AG04449 (cell line): ENCODE data around the gene GLDN.

Source experiments
- CTCF ChIA-PET: fragments of 350-600 bp; formaldehyde crosslinking; extraction: SDS; loops from one replicate; lab custom pipeline; 2021; ENCODE audit warnings: antibody characterized with exemption; lab: Yijun Ruan, JAX
- POLR2A ChIA-PET: fragments of 400-600, 350-600 bp; formaldehyde crosslinking; extraction: SDS; loops from one replicate; lab custom pipeline; 2020; ENCODE audit warnings: antibody characterized with exemption, inconsistent platforms; lab: Yijun Ruan, JAX
- DNase-seq: peaks from one replicate; pipeline ENCODE4 v3.0.0-alpha.2; 2010; ENCODE audit warnings: low read depth, low spot score
- H3K4me3 ChIP-seq: 2 replicates; pipeline ENCODE4 v1.5.1; 2011; ENCODE audit warnings: low read depth, mild to moderate bottlenecking, control low read depth, low read length
- TF ChIP-seq, protein P1 (sequence below): IDR thresholded peaks from one replicate; pipeline ENCODE4 v1.5.1; 2011; ENCODE audit warnings: mild to moderate bottlenecking, moderate library complexity, low read length, control low read depth, inconsistent platforms; ENCODE audit not compliant: insufficient read depth; ENCODE audit errors: missing control alignments

GLDN gene

DNA sequence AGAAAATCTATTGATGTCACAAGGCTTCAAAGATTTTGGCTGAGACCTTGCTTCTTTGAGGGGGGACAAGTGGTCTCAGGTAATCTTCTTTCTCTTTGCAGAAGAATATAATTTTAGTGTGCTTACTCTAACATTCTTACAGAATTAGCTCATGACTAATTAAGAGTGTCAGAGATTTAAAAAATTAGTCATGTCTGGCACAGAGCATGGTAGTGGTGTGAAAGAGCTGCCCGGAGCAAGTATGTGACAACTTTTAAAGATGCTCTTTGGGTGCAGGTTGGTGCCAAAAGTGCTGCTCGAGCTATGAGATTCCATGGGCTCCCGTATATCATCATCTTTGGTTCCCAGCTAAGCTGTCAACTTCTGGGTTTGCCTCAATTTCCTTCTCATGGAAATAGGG, 34.1 kb upstream of the GLDN start:
- CTCF ChIA-PET, result no interaction called here
- TF ChIP-seq, protein P1, sequence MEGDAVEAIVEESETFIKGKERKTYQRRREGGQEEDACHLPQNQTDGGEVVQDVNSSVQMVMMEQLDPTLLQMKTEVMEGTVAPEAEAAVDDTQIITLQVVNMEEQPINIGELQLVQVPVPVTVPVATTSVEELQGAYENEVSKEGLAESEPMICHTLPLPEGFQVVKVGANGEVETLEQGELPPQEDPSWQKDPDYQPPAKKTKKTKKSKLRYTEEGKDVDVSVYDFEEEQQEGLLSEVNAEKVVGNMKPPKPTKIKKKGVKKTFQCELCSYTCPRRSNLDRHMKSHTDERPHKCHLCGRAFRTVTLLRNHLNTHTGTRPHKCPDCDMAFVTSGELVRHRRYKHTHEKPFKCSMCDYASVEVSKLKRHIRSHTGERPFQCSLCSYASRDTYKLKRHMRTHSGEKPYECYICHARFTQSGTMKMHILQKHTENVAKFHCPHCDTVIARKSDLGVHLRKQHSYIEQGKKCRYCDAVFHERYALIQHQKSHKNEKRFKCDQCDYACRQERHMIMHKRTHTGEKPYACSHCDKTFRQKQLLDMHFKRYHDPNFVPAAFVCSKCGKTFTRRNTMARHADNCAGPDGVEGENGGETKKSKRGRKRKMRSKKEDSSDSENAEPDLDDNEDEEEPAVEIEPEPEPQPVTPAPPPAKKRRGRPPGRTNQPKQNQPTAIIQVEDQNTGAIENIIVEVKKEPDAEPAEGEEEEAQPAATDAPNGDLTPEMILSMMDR, result no peak
- no peak overlapping the region for H3K4me3 ChIP-seq
- DNase-seq, result no peak
- POLR2A ChIA-PET, result no interaction called here

DNA sequence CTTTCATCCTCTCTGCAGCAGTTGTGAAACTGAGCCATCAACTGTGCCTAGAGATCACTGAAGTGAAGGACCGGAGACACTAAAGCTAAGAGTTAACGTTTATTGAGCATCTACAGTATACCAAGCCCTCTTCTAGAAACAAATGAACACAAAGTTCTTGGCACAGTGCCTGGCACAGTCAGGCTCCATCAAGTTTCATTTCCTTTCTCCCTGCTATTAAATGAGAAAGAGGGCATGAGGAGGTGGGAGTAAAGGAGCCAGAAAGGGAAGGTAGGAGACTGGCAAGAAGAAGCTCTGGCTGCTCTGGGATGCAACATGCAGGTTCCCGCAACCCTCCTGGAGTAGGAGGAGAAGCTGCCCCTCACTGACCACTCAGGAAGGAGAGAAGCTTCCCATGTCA, 33.6 kb upstream of the GLDN start:
- no peak for DNase-seq
- ChIA-PET POLR2A (no interaction called here), CTCF (no interaction called here)
- no peak overlapping the region for H3K4me3 ChIP-seq
- TF ChIP-seq, protein P1, result no peak

DNA sequence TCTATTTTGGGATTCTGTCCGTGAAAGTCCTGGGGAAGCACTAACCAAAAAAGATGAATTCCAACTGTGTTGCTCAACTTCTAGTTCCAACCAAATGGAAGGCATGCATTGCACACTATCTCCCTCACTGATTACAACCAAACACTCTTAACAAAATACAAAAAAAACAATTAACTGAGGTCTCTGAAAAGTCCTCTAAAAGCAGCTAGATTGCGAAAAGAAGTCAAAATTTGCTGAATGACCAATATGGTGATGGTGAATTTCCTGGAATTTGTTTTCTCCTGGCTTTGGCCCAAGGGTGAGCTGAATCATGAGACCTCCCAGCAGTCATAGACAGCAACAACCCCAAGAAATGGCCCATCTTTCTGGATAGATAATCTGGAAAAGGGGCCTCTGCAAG, 31.4 kb upstream of the GLDN start:
- DNase-seq, result no peak
- CTCF ChIA-PET, result no interaction called here
- H3K4me3 ChIP-seq, result no peak overlapping the region
- POLR2A ChIA-PET, result no interaction called here
- TF ChIP-seq, protein P1, result no peak

DNA sequence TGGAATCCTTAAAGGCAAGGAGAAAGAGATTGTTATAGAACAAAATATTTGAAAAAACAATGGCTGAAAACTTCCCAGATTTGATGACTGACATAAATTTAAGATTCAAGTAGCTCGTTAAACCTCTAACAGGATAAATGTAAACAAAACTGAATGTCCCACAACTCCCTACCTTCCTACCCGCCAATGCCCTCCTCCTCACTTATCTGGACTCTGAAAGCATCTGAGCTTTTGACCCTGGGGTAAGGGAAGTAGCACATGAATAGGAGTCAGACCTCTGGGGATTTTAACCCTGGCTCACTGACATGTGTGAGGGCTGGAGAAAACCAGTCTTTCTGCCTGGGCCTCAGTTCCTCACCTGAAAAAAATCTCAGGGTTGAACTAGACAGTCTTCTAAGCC, 29.9 kb upstream of the GLDN start:
- TF ChIP-seq, protein P1, result no peak
- no peak for DNase-seq
- CTCF ChIA-PET, result interaction anchor here (0.9 to 1.0 kb wide), 2 partner anchors 13 to 67 kb away, joined by 3 to 5 read pairs; no protein-coding TSS in a partner anchor
- POLR2A ChIA-PET, result no interaction called here
- H3K4me3 ChIP-seq, result no peak overlapping the region

DNA sequence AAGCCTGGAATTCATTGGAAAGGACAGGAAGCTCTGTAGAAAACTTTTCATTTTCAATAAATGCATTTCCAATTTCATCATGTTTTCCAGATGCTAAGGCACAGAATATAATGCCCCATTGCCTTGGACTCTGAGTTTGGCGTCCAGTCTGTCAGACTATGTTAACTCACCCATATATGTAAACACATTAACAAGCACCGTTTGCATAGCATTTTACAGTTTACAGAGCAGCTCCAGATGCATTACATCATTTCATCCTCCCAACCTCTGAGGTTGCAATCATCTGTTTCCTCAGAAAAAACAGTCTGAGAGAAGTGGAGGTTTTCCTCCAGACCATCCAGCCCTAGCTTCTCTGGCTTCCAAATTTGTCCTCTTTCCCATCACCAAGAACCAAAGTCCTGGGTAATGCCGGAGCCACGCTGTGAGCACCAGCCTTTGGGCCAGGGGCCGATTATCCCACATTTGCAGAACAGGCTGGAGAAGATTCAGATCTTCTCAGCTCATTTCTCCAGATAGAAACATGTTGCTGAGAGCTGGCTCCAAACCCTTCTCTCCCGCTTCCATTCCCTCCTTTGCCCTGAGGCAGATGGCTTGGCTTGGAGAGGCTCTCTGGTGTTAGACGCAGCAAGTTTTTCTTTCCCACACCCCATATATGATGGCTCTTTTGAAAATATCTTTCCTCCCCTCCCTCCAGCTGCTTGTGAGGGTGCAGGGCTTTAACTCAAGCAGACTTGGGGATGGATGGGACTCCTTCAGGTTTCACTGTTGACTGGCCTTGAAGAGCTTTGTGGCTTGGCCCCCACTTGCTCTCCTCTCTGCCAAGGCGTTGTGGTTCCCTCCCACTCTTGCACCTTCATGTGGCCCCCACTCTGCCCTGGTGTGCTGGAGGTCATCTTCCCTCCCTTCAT, 29.0 kb upstream of the GLDN start:
- TF ChIP-seq, protein P1, result no peak
- ChIA-PET CTCF (interaction anchor here (0.9 kb wide), 1 partner anchor 66 kb away, joined by 5 read pairs; no protein-coding TSS in a partner anchor), POLR2A (no interaction called here)
- no peak overlapping the region for H3K4me3 ChIP-seq
- no peak for DNase-seq

DNA sequence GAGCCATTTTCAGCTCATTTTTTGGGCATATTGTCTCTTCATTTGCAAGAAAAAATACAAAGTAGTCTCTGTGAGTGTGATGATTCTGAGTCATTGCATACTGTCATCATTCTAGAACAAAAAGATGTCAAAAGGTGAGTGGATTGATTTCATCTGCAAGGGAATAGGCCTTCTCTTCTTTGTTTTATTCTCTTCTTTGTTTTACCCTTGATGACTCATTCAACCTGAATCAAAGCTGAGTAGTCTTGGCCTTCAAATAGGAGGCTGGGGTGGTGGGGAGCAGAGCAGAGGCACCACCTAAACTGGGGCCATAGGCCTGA, 28.4 kb upstream of the GLDN start:
- no peak for DNase-seq
- ChIA-PET CTCF (no interaction called here), POLR2A (no interaction called here)
- TF ChIP-seq, protein P1, result no peak
- no peak overlapping the region for H3K4me3 ChIP-seq
